Fibroblast of mammary gland (primary cell): ENCODE data around the gene HADH.

Experiments used
- DNase-seq: peaks from one replicate; pipeline ENCODE4 v3.0.0-alpha.2; 2010; ENCODE audit warnings: low read depth
- H3K4me3 ChIP-seq: 2 replicates; pipeline ENCODE4 v1.5.1; 2011; ENCODE audit warnings: low read depth, mild to moderate bottlenecking, low read length, moderate library complexity; ENCODE audit not compliant: control insufficient read depth
- TF ChIP-seq, protein P1 (sequence below): conservative IDR thresholded peaks from 2 replicates; pipeline ENCODE4 v1.5.1; 2011; ENCODE audit warnings: low read depth, low read length, inconsistent platforms; ENCODE audit not compliant: control insufficient read depth, insufficient read depth

HADH gene

DNA sequence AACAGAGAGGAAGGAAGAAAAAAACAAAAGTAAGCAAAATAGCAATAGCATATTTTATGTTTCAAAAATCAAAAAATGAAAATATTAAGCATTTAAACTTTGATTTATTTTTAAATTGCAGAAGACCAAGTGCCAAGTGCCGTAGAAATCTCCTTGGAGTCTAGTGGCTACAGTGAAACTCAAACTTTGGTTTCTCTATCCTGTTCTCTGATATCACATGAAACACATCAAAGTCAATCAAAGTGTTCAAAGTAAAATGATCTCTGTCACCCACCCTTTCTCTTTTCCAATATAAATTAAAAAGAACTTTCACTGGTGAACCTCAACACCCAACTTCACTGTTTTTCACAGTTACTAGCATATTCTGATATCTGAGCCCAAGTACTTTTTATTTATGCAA, 81.1 kb downstream of the HADH start:
- no peak overlapping the region for H3K4me3 ChIP-seq
- no peak for DNase-seq
- TF ChIP-seq, protein P1, sequence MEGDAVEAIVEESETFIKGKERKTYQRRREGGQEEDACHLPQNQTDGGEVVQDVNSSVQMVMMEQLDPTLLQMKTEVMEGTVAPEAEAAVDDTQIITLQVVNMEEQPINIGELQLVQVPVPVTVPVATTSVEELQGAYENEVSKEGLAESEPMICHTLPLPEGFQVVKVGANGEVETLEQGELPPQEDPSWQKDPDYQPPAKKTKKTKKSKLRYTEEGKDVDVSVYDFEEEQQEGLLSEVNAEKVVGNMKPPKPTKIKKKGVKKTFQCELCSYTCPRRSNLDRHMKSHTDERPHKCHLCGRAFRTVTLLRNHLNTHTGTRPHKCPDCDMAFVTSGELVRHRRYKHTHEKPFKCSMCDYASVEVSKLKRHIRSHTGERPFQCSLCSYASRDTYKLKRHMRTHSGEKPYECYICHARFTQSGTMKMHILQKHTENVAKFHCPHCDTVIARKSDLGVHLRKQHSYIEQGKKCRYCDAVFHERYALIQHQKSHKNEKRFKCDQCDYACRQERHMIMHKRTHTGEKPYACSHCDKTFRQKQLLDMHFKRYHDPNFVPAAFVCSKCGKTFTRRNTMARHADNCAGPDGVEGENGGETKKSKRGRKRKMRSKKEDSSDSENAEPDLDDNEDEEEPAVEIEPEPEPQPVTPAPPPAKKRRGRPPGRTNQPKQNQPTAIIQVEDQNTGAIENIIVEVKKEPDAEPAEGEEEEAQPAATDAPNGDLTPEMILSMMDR, result no peak

DNA sequence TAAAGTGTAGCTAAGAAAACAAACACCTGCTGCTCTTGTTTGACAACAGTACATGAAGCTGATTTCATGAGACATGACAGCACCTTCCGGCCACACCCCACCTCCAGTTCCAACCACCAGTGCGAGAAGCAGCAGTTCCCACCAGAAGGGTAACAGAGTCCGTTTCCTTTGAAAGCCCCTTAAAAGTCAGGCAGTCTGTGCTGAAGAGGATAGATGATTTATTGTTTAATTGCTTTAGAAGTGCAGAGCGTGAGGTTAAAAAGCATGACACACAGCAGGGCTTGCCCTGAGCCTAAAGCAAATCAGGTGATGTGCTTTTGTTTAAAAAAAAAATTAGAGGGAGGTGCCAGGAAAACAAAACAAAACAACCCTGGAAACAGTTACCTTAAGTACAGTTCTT, 82.6 kb downstream of the HADH start:
- no peak for DNase-seq
- TF ChIP-seq, protein P1, result no peak

GRCh38 chr4:108078024-108078733, 88.5 kb downstream of the HADH start:
- peak; percentile 17 for DNase-seq
- no peak overlapping the region for H3K4me3 ChIP-seq
- TF ChIP-seq, protein P1, result no peak

More for the DNA sequence above, 82.6 kb downstream of the HADH start:
- no peak overlapping the region for H3K4me3 ChIP-seq

GRCh38 chr4:108080747-108081146, 91.1 kb downstream of the HADH start:
- TF ChIP-seq, protein P1, result no peak
- no peak overlapping the region for H3K4me3 ChIP-seq
- DNase-seq, result no peak

DNA sequence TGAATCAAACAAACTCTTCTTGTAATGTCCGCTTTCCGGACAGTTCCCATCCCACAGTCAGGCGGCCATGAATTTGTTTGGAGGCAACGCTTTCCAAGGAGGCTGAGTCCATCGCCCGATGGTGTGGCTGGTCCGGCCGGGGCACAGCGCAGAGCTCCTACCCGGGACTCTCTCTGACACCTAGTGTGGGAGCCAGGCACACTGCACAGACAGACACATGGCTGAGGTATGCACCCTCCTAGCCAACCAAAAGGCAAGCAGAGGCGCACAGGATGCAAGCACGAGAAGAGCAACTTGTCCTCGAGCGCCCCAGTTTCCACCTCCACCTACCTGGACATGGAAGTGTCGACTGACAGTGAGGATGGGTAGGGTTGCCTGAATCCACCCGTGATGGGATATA, 91.6 kb downstream of the HADH start:
- TF ChIP-seq, protein P1, result no peak

More for the DNA sequence above, 91.6 kb downstream of the HADH start:
- no peak overlapping the region for H3K4me3 ChIP-seq
- no peak for DNase-seq
